A549 (cell line): ENCODE data around the gene SOX18. TPM values are rescaled to one million over a fixed set of nuclear protein-coding genes. Genes with fewer than 3 reads are reported as not detected.

ENCODE experiments used
- ATAC-seq, 2 experiments: fragments of 200-7000 bp in 1 of 2; fragments of >200 bp in 1 of 2; cut with Nextera tagmentation in 1 of 2; cut with Tn5 transposase in 1 of 2; 3 replicates each; pipeline versions ENCODE4 v1.8.0 to v1.9.1; 2018 to 2020; ENCODE audit warnings: mild to moderate bottlenecking in 1 of 2, moderate library complexity in 1 of 2
- CTCF ChIA-PET: fragments of 300-600 bp; sonication (Branson Sonifier 250); formaldehyde crosslinking; extraction: SDS; loops from one replicate; lab custom pipeline; 2021; ENCODE audit warnings: antibody characterized with exemption, inconsistent platforms; lab: Yijun Ruan, JAX
- POLR2A ChIA-PET: fragments of 350-600 bp; formaldehyde crosslinking; extraction: SDS; loops from one replicate; lab custom pipeline; 2021; ENCODE audit warnings: antibody characterized with exemption, inconsistent platforms; lab: Yijun Ruan, JAX
- DNase-seq, 2 experiments: peaks; one replicate each; pipeline versions ENCODE4 v3.0.0 to v3.0.0-alpha.2; 2011 to 2016; ENCODE audit warnings: low read depth in 1 of 2, low spot score in 1 of 2
- FAIRE-seq: peaks from 2 replicates; lab custom pipeline; 2011; peaks lifted over from hg19 to GRCh38; lab: Jason Lieb, UNC
- H3K27ac ChIP-seq, 2 experiments: fragments of >200 bp; sonication (Bioruptor Twin); formaldehyde crosslinking; 3 replicates each; pipeline ENCODE4 v1.5.1; 2016 to 2017
- H3K4me1 ChIP-seq: fragments of >200 bp; sonication (Bioruptor Twin); formaldehyde crosslinking; 3 replicates; pipeline ENCODE4 v1.6.1; 2016
- H3K4me2 ChIP-seq: fragments of >200 bp; sonication (Bioruptor Twin); formaldehyde crosslinking; 3 replicates; pipeline ENCODE4 v1.6.1; 2016
- H3K4me3 ChIP-seq: fragments of >200 bp; sonication (Bioruptor Twin); formaldehyde crosslinking; 3 replicates; pipeline ENCODE4 v1.5.1; 2016
- H3K9me3 ChIP-seq: fragments of >200 bp; sonication (Bioruptor Twin); formaldehyde crosslinking; 3 replicates; pipeline ENCODE4 v1.6.1; 2016
- BHLHE40 ChIP-seq: IDR thresholded peaks from 2 replicates; pipeline ENCODE4 v1.6.1; 2012; ENCODE audit warnings: low read depth, low read length, inconsistent platforms
- CBX2 ChIP-seq: fragments of 200-600 bp; sonication (generic); IDR thresholded peaks from 2 replicates; pipeline ENCODE4 v1.6.1; 2016; ENCODE audit warnings: low read depth, mild to moderate bottlenecking, borderline replicate concordance
- CEBPB ChIP-seq, 2 experiments: fragments of >200 bp in 1 of 2; sonication (Bioruptor Twin) in 1 of 2; formaldehyde crosslinking in 1 of 2; IDR thresholded peaks; 2 replicates each; pipeline ENCODE4 v1.6.1; 2012 to 2016
- ESRRA ChIP-seq: fragments of 150-350 bp; IDR thresholded peaks from 2 replicates; pipeline ENCODE4 v1.6.1; 2014; ENCODE audit warnings: mild to moderate bottlenecking, low read length, borderline replicate concordance
- FOXS1 ChIP-seq: fragments of 250-450 bp; sonication (Bioruptor Pico); IDR thresholded peaks from 2 replicates; pipeline ENCODE4 v1.5.0; 2020; ENCODE audit warnings: mild to moderate bottlenecking, moderate library complexity
- HOXA7 ChIP-seq: fragments of 250-450 bp; sonication (Bioruptor Pico); IDR thresholded peaks from 2 replicates; pipeline ENCODE4 v1.5.0; 2020; ENCODE audit warnings: mild to moderate bottlenecking, moderate library complexity
- KDM1A ChIP-seq: fragments of 200-600 bp; sonication (generic); IDR thresholded peaks from 2 replicates; pipeline ENCODE4 v1.6.1; 2016; ENCODE audit warnings: low read depth, mild to moderate bottlenecking
- NFE2L2 ChIP-seq: fragments of 150-350 bp; conservative IDR thresholded peaks from 2 replicates; pipeline ENCODE4 v1.6.1; 2014; ENCODE audit warnings: low read length
- NPAS2 ChIP-seq: fragments of 250-450 bp; sonication (Bioruptor Pico); IDR thresholded peaks from 2 replicates; pipeline ENCODE4 v1.8.0; 2022; ENCODE audit warnings: mild to moderate bottlenecking, moderate library complexity, borderline replicate concordance
- NR3C1 ChIP-seq: fragments of >200 bp; sonication (Bioruptor Twin); formaldehyde crosslinking; IDR thresholded peaks from 3 replicates; pipeline ENCODE4 v1.6.1; 2017
- PHF8 ChIP-seq: fragments of 200-600 bp; sonication (generic); IDR thresholded peaks from 2 replicates; pipeline ENCODE4 v1.6.1; 2016; ENCODE audit warnings: low read depth, mild to moderate bottlenecking, antibody characterized with exemption, moderate library complexity, borderline replicate concordance
- POLR2A ChIP-seq: IDR thresholded peaks from 2 replicates; pipeline ENCODE4 v1.6.1; 2012; ENCODE audit warnings: mild to moderate bottlenecking, low read length
- TFCP2L1 ChIP-seq: fragments of 250-450 bp; sonication (Bioruptor Pico); IDR thresholded peaks from 2 replicates; pipeline ENCODE4 v1.5.0; 2021; ENCODE audit warnings: mild to moderate bottlenecking
- ZSCAN20 ChIP-seq: fragments of 250-450 bp; sonication (Bioruptor Pico); IDR thresholded peaks from 2 replicates; pipeline ENCODE4 v1.8.0; 2022; ENCODE audit warnings: mild to moderate bottlenecking, moderate library complexity
- WGBS: methylation state at CpG from one replicate; pipeline ENCODE4 v1.1.6; 2017; ENCODE audit errors: missing lambda C conversion rate; 5-methylcytosine and 5-hydroxymethylcytosine counted together
- polyA plus RNA-seq, 4 experiments: library from polyadenylated mRNA; depleted of rRNA in 3 of 4; stranded (reverse); fragments of >200 nt; fragmentation: RNase III in 1 of 4; extraction: RNeasy Plus Mini Kit Qiagen cat#74134 plus additional on column Dnase treatment in 1 of 4; gene quantifications; 2 replicates in 3 of 4; 3 replicates in 1 of 4; pipeline ENCODE4 v1.2.3, GENCODE V29; 2011 to 2017
- TF ChIP-seq, protein P1 (sequence below): fragments of >200 bp; sonication (Bioruptor Twin); formaldehyde crosslinking; IDR thresholded peaks from 3 replicates; pipeline ENCODE4 v1.5.1; 2016
- TF ChIP-seq, protein P2 (sequence below): fragments of 200-600 bp; sonication (generic); IDR thresholded peaks from 2 replicates; pipeline ENCODE4 v1.6.1; 2016; ENCODE audit warnings: antibody characterized with exemption, mild to moderate bottlenecking, moderate library complexity
- TF ChIP-seq, protein P3 (sequence below): fragments of 150-350 bp; IDR thresholded peaks from 2 replicates; pipeline ENCODE4 v1.6.1; 2014; ENCODE audit warnings: low read depth, mild to moderate bottlenecking, low read length
- TF ChIP-seq, protein P4 (sequence below): IDR thresholded peaks from 2 replicates; pipeline ENCODE4 v1.6.1; 2012
- TF ChIP-seq, protein P5 (sequence below): fragments of 250-450 bp; sonication (Bioruptor Pico); IDR thresholded peaks from 2 replicates; pipeline ENCODE4 v1.5.0; 2020; ENCODE audit warnings: low read depth, mild to moderate bottlenecking, moderate library complexity
- TF ChIP-seq, protein P6 (sequence below): IDR thresholded peaks from 2 replicates; pipeline ENCODE4 v1.6.1; 2012
- TF ChIP-seq, protein P7 (sequence below): fragments of >200 bp; sonication (Bioruptor Twin); formaldehyde crosslinking; IDR thresholded peaks from 2 replicates; pipeline ENCODE4 v1.6.1; 2016

Gene SOX18
- polyA plus RNA-seq, 2 of the 4 experiments (the other 2 are of a cell fraction) = 0.19 to 1.4 TPM

DNA sequence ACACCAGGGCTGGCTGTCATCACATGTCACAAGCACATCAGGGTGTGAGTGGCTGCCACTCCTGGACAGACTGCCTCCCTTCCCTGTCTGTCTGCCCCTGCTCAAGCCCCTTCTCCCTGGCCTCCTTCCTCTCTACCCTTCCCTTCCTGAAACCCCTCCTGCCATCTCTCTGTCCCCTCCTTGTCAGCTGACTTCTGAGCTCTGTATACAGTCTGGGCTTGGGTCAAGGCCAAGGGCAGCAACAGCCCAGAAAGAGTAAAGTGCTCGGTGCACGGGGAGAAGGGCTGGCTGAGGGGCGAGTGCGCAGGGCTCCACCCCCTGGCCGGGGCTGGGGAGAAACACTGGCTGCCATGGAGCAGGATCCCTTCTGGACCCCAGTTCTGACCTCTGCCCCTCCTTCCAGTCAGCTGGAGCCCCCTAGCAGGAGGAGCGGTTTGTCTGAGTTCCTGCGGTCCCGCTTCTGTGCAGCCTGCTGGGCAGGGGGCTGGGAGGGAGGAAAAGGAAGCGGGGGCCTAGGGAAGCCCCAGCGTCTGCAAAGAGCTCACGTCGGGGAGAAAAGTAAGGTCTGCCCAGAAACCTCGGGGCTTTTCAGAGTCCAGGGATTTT, 32.8 kb upstream of the SOX18 start:
- H3K4me1 ChIP-seq = peaks cover 27% of the 10 kb centered on the region
- H3K9me3 ChIP-seq = no peaks in the 10 kb centered on the region
- ATAC-seq = no peak
- peak overlapping the region in 1 of 2 experiments; percentile 86; a peak in 1 of 6 replicates for H3K27ac ChIP-seq
- H3K4me3 ChIP-seq = no peak overlapping the region
- ChIA-PET POLR2A (no interaction called here), CTCF (interaction anchor here (0.8 to 9.1 kb wide), 4 partner anchors 8 to 43 kb away, joined by 4 to 121 read pairs (median 40); no protein-coding TSS in a partner anchor)
- FAIRE-seq = no peak
- H3K4me2 ChIP-seq = no peak overlapping the region; the same call in 2 of the 3 replicates
- TF ChIP-seq ESRRA (no peak), HOXA7 (CRISPR knock-in tag) (no peak), NR3C1 (no peak)
- TF ChIP-seq, all 56 proteins: peak for 0
- DNase-seq = no peak
- WGBS = 49% methylated on average over 7 of the region's 13 CpGs

DNA sequence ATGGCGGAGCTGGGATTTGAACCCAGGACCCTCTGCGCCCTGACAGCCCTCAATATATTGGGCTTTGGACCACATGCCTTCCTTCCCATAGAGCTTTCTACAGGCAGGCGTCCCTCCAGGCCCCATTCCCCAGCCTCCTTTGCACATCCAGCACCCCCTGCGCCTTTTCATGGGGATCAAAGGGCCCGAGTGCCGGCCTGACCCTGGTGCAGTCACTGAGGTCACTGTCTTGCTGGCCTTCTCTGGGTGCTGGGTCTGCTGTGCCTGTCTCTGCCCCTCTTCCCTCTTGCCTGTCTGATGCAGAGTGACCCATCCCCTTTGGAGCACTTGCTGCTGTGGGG, 32.2 kb upstream of the SOX18 start:
- CTCF ChIA-PET = interaction anchor here (0.8 to 9.1 kb wide), 5 partner anchors 9 to 50 kb away, joined by 3 to 121 read pairs (median 26); no protein-coding TSS in a partner anchor

More for the DNA sequence above, 32.2 kb upstream of the SOX18 start:
- POLR2A ChIA-PET = no interaction called here
- 90% methylated on average over 6 of the region's 6 CpGs for whole genome bisulfite sequencing
- no peak overlapping the region for H3K27ac ChIP-seq
- peaks cover 27% of the 10 kb centered on the region for H3K4me1 ChIP-seq
- no peak overlapping the region for H3K4me3 ChIP-seq
- no peak for TF ChIP-seq CBX2
- no peak for TF ChIP-seq BHLHE40
- TF ChIP-seq, protein P1, sequence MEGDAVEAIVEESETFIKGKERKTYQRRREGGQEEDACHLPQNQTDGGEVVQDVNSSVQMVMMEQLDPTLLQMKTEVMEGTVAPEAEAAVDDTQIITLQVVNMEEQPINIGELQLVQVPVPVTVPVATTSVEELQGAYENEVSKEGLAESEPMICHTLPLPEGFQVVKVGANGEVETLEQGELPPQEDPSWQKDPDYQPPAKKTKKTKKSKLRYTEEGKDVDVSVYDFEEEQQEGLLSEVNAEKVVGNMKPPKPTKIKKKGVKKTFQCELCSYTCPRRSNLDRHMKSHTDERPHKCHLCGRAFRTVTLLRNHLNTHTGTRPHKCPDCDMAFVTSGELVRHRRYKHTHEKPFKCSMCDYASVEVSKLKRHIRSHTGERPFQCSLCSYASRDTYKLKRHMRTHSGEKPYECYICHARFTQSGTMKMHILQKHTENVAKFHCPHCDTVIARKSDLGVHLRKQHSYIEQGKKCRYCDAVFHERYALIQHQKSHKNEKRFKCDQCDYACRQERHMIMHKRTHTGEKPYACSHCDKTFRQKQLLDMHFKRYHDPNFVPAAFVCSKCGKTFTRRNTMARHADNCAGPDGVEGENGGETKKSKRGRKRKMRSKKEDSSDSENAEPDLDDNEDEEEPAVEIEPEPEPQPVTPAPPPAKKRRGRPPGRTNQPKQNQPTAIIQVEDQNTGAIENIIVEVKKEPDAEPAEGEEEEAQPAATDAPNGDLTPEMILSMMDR = no peak
- TF ChIP-seq FOXS1 (CRISPR knock-in tag) = no peak
- TF ChIP-seq, protein P2, sequence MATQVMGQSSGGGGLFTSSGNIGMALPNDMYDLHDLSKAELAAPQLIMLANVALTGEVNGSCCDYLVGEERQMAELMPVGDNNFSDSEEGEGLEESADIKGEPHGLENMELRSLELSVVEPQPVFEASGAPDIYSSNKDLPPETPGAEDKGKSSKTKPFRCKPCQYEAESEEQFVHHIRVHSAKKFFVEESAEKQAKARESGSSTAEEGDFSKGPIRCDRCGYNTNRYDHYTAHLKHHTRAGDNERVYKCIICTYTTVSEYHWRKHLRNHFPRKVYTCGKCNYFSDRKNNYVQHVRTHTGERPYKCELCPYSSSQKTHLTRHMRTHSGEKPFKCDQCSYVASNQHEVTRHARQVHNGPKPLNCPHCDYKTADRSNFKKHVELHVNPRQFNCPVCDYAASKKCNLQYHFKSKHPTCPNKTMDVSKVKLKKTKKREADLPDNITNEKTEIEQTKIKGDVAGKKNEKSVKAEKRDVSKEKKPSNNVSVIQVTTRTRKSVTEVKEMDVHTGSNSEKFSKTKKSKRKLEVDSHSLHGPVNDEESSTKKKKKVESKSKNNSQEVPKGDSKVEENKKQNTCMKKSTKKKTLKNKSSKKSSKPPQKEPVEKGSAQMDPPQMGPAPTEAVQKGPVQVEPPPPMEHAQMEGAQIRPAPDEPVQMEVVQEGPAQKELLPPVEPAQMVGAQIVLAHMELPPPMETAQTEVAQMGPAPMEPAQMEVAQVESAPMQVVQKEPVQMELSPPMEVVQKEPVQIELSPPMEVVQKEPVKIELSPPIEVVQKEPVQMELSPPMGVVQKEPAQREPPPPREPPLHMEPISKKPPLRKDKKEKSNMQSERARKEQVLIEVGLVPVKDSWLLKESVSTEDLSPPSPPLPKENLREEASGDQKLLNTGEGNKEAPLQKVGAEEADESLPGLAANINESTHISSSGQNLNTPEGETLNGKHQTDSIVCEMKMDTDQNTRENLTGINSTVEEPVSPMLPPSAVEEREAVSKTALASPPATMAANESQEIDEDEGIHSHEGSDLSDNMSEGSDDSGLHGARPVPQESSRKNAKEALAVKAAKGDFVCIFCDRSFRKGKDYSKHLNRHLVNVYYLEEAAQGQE = no peak
- TF ChIP-seq, protein P3, sequence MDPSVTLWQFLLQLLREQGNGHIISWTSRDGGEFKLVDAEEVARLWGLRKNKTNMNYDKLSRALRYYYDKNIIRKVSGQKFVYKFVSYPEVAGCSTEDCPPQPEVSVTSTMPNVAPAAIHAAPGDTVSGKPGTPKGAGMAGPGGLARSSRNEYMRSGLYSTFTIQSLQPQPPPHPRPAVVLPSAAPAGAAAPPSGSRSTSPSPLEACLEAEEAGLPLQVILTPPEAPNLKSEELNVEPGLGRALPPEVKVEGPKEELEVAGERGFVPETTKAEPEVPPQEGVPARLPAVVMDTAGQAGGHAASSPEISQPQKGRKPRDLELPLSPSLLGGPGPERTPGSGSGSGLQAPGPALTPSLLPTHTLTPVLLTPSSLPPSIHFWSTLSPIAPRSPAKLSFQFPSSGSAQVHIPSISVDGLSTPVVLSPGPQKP = no peak
- TF ChIP-seq NFE2L2 = no peak
- TF ChIP-seq, protein P4, sequence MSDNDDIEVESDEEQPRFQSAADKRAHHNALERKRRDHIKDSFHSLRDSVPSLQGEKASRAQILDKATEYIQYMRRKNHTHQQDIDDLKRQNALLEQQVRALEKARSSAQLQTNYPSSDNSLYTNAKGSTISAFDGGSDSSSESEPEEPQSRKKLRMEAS = no peak
- TF ChIP-seq, protein P5, sequence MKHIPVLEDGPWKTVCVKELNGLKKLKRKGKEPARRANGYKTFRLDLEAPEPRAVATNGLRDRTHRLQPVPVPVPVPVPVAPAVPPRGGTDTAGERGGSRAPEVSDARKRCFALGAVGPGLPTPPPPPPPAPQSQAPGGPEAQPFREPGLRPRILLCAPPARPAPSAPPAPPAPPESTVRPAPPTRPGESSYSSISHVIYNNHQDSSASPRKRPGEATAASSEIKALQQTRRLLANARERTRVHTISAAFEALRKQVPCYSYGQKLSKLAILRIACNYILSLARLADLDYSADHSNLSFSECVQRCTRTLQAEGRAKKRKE (CRISPR knock-in tag) = no peak
- TF ChIP-seq NPAS2 (CRISPR knock-in tag) = no peak
- TF ChIP-seq, protein P6, sequence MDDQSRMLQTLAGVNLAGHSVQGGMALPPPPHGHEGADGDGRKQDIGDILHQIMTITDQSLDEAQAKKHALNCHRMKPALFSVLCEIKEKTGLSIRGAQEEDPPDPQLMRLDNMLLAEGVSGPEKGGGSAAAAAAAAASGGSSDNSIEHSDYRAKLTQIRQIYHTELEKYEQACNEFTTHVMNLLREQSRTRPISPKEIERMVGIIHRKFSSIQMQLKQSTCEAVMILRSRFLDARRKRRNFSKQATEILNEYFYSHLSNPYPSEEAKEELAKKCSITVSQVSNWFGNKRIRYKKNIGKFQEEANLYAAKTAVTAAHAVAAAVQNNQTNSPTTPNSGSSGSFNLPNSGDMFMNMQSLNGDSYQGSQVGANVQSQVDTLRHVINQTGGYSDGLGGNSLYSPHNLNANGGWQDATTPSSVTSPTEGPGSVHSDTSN = no peak
- no peak for TF ChIP-seq CEBPB (IDR thresholded peaks at IDR 0.05)
- TF ChIP-seq TFCP2L1 (CRISPR knock-in tag) = no peak
- TF ChIP-seq ZSCAN20 (CRISPR knock-in tag) = no peak
- no peak for TF ChIP-seq POLR2A
- TF ChIP-seq PHF8 = no peak
- no peak for TF ChIP-seq KDM1A
- TF ChIP-seq, protein P7, sequence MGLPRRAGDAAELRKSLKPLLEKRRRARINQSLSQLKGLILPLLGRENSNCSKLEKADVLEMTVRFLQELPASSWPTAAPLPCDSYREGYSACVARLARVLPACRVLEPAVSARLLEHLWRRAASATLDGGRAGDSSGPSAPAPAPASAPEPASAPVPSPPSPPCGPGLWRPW = no peak
- TF ChIP-seq, all 56 proteins: peak for 0
- DNase-seq = no peak
- ATAC-seq = no peak
- H3K9me3 ChIP-seq = no peaks in the 10 kb centered on the region
- no peak for FAIRE-seq
- H3K4me2 ChIP-seq = no peak overlapping the region
